Stimulated activated CD8-positive, alpha-beta memory T cell treated with anti-CD3 and anti-CD28 coated beads, Interleukin-15, amount 100 ng/mL, for 1 hour (primary cell): ENCODE data around the gene MADCAM1.

Source experiments
- DNase-seq: peaks from one replicate; pipeline ENCODE4 v3.0.0-alpha.2; 2020; ENCODE audit warnings: low read depth

MADCAM1 gene

DNA sequence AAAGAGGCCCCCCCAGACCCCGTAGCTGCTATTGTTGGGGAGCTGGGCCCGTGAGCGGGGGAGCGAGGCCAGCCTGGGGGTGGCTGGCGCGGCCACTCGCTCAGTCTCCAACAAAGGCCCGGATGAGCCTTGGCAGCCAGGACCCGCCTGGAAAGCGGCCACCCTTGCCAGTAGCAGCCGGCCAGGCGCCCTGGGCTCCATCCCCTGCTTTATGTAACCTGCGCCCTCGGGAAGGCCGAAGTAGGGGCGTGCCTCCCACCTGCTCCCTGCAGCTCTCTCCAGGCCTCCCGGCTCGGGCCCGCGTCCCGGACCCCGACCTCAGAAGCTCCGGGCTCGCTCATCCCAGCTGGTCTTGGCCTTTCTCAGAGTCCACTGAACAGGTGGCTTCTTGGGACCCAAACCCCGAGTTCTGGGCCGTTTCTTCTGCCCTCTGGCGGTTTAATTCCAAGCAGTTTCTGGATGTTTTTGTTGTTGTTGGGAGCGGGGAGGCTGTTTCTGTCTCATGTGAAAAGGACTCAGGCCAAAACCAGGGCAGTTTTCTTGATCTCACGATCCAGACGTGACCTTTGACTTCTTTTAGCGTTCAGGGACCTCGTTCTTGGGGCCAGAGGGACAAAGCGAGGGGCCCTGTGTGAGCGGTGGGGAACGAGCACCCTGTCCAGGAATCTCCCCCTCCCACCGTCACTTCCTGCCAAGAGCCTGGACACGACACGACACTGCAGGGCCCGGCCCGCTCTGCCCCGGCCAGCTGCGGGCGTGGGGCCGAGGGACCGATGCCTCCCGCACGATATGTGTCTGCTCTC is 36.5 kb downstream of the MADCAM1 start:
- DNase-seq = no peak

DNA sequence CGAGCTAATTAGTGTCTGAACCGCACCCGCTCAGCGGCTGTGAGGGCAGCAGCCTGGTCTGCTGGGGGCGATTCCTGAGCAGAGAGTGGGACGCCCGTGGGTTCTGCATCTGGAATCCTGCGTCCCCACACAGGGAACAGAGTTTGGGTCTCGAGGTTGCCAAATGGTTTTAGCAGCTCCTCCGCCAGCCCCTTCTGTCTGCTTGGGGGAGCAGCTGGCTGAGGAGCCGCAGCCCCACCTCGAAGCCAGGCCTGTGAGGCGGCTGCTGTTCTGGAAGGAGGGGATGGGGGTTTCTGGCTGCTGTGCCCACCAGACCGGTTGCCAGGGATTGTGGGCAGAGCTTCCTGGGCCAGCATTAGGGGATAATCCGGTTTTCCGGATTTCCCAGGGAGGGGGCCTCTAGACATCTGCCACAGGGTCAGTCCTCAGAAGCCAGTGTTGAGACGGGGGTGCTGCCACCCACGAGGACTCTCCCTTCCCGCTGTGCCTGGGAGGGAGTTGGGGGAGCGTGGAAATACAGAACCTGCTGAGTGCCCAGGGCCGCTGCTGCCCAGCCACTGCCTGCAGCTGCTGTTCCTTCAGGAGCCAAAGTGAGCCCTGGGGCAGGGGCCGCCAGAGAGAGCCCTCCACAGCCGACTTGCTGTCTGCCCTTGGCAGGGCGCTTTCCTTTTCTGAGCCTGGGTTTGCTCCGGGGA is 37.2 kb downstream of the MADCAM1 start:
- no peak for DNase-seq

DNA sequence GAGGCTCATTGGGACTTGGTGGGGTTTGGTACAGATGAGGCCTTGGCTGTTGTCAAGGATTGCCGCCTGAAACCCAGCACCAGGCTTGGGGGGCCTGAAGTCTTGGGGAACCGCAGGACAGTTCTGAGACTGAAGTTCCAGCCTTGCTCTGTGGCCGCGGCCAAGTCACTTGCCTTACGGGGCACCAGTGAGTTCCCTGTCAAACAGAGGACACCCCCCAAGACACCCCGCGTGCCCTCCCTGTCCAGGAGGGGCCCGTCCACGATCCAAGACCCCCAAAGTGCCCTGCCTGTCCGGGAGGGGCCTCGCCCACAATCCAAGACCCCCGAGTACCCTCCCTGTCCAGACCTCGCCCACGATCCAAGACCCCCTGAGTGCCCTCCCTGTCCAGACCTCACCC is 37.8 kb downstream of the MADCAM1 start:
- no peak for DNase-seq

DNA sequence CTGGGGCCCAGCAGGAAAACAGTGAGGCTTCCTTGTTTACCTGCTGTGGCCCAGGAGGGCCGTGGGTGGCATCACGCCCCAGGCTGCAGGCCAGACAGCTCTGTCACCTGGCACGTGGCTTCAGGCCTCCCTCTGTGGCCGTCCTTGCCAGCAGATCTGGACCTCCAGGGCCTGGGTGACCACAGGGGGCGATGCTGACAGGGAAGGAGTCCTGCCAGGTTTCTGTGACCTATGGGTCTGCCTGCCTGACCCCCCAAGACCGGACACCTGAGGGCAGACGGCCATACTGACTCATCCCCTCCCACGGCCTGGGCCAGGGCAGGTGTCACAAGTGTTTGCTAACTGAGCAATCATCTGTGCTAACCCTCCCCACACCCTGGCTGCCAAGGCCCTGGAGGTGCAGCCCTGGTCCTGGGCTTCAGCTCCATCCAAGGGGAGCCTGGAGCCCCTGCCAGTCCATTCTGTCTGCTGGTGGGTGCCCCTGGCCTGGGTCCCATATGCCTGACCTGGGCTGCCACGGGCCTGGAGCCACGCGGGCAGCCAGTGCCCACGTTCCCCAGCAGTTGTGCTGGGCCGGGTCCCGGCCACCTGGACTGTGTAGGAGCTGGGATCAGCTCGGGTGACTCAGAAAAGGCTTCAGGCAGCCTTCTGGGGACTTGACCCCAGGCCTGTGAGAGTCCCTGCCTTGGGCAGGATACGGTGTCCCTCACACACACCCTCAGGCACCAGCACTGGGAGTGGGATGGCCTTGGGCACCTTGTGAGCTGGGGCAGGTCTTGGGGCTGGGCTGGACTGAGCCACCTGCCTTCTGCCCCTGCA is 38.9 kb downstream of the MADCAM1 start:
- DNase-seq = no peak

DNA sequence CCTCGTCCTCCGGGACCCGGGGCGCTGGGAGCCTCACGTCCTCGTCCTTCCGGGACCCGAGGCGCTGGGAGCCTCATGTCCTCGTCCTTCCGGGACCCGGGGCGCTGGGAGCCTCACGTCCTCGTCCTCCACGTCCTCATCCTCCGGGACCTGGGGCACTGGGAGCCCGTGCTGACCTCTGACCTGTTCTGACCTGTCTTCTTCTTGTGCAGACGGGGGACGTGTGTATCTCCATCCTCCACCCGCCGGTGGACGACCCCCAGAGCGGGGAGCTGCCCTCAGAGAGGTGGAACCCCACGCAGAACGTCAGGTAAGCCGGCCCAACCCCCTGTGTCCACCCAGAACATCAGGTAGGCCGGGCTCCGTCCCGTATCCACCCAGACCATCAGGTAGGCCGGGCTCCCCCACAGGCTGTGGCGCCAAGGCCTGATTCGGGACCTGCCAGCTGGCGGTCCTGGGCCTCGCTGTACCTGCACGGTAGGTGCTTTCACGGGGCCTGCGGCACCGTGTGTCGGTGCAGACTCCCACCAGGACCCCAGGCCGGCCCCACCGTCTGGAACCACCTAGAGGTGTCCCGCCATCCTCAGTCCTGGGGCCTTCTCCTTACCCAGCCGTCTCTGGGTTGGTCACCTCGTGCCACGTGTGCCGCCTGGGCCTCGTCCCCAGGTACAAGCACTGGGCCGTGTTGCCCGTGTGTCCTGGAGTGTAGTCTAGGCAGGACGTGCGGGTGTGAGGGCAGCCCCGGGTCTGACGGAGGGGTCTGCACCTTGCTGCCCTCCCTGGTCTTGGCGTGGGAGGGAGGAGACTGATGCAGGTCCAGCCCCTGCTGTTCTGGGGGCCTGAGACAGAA is 40.0 kb downstream of the MADCAM1 start:
- DNase-seq = no peak

DNA sequence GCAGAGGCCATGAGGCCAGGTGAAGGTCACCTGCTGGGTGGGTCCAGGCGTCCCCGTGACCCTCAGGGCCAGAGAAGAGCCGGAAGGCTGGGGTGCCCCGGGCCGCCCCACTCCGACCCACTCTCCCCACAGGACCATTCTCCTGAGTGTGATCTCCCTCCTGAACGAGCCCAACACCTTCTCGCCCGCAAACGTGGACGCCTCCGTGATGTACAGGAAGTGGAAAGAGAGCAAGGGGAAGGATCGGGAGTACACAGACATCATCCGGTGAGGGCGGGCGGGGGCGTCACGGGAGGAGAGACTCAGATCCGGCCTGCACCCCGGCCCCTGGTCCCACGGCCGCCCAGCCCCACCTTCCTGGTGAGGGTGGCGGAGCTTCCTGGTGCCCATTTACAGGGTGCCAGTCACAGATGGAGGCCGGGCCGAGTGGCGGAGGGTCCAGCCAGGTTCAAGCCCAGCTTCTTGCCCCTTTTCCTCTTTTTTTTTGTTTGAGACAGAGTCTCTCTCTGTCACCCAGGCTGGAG is 40.7 kb downstream of the MADCAM1 start:
- DNase-seq = no peak

DNA sequence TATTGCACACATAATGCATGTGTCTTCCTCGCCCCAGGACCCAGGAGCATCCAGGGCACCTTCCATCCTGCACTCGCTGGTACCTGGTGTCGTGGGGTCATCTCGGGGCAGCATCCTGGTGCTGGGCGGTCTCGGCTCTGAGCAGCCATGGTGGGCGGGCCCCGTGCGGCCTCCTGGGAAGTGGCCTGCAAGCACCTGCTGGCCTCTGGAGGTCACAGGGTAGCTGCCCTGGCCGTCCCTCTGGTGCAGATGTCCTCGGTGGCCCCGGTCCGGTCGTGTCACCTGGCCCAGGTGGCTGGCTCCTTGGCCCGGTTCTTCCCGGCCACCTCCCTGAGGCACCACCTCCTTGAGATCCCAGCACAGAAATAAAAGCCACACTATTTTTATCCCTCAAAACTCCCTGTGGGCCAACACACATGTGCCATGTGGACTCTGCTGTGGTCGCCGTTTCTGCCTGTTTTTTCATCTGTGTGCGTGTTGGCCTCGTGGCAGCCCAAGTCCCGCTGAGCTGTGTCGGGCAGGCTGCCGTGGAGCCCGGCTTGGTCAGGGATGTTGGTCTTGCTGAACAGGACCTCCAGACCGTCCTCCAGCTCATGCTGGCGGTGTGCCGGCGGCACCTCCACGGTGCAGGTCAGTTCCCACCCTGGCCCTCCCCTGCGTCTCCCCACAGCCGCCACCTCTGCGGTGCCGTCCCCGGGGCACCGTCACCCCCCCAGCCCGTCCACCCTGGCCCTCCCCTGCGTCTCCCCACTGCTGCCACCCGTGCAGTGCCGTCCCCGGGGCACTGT is 42.5 kb downstream of the MADCAM1 start:
- no peak for DNase-seq

DNA sequence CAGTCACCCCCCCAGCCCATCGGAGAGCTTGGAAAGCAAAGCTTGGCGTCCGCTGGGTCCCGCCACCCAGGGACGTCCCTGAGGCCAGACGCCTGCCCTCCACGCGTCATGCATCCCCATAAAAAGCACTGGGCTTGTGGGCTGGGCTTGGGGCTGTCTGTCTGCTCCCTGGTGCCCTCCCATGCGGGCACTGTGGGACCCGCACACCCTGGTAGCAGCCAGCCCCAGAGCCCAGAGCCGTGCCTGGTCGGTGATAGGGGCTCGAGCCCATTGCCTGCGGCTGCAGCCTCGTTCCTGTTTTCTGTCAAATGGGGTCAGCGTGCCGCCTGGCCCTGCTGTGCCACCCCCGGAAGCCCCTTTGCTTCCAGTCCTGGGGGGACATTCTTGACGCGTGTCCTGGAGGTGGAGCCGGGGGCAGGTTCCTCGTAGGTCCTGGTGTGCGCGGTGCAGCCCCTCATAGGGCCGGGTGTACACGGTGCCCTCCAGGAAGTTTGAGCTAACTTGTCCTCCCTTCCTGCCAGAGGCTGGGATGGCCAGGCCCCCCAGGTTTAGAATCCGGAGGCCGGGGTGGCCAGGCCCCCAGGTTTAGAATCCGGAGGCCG is 43.2 kb downstream of the MADCAM1 start:
- no peak for DNase-seq

DNA sequence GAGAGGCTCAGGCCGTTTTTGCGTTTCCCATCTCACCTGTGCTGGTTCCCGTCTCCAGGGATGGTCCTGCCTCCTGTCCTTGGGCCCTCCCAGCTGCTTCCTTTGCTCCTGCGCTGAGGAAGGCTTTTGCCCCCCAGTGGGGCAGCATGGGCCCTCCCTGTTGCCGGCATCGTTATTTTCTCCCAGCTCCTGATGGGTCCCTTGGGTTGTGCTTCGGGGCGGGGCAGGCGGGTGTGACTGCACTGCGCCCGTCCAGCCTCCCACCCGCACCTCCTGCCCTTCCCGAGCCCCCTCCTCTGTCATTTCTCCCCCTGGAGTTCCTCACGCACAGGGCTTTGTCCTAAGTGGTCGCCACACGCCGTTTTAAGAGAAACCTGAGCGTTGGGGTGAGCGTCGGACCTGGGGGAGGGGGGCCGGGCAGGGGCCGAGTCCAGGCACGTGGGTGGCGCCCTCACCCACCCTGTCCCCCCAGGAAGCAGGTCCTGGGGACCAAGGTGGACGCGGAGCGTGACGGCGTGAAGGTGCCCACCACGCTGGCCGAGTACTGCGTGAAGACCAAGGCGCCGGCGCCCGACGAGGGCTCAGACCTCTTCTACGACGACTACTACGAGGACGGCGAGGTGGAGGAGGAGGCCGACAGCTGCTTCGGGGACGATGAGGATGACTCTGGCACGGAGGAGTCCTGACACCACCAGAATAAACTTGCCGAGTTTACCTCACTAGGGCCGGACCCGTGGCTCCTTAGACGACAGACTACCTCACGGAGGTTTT is 44.8 kb downstream of the MADCAM1 start:
- no peak for DNase-seq

DNA sequence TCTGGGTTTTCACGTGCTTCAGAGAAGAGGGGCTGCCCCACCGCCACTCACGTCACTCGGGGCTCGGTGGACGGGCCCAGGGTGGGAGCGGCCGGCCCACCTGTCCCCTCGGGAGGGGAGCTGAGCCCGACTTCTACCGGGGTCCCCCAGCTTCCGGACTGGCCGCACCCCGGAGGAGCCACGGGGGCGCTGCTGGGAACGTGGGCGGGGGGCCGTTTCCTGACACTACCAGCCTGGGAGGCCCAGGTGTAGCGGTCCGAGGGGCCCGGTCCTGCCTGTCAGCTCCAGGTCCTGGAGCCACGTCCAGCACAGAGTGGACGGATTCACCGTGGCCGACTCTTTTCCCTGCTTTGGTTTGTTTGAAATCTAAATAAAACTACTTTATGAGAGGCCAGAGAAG is 45.4 kb downstream of the MADCAM1 start:
- no peak for DNase-seq

DNA sequence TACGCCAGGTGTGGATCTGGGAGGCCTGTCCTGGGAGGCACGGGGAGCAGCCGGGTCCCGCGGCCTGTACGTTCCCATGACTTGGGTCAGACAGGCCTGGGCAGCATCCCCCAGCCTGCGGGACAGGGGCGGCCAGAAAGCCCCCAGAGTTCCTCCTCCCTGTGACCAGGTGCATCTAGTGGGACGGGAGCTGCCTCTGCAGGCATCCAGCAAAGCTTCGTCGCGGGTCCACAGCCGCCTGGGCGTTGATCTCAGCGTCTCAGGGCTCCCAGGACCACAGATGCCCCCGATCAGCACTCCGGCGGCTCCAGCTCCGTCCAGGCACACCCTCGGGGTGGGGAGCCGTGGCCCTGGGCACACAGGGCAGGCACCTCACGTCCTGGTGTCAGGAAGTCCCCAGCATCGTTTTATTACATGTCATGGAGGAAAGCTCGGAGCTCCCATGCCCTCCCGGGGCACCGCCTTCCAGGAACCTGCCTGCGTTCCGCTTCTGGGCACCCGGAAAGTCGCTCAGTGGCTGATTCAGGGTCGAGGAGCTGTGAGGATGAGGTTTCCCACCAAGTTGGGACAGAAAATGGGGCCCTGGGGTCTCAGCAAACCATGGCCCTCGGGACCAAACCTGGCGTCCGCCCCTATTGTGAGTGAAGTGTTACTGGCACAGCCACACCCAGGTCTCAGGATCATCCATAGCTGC is 46.0 kb downstream of the MADCAM1 start:
- DNase-seq = no peak

DNA sequence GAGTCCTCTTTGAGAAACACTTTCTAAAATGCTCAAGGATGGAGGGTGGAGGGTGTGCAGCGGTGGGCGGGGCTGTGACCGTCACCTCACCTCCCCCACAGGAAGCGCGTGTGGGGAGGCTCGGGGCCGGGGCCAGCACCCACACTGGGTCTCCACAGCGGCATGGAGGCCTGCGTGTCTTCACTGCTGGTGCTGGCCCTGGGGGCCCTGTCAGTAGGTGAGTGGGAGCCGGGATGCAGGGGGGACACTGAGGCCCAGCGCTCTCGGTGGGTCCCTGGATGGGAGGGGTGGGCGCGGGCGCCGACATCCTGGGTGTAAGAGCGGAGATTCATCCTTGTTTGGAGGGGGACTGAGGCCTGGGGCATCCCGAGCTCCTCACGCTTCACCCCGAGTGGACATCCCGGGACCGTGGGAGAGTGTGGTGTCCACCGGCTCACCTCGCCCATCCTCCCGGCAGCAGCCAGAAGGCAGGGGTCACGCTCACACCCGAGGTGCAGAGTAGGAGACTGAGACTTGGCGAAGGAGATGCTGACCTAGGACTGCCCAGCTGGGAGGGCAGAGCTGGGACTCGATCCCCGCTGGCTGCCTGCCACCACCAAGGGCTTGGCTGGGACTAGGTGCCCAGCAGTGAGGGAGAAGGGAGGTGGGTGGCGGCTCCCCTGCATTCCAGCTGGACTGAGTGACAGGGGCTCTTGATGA is 47.8 kb downstream of the MADCAM1 start, which contains the start of gene GZMM:
TSS of gene GZMM (plus strand) at position 144 of the 699 bp plus-strand sequence. CDS start at position 163, 19 bp downstream.
- peak; percentile 48 for DNase-seq

DNA sequence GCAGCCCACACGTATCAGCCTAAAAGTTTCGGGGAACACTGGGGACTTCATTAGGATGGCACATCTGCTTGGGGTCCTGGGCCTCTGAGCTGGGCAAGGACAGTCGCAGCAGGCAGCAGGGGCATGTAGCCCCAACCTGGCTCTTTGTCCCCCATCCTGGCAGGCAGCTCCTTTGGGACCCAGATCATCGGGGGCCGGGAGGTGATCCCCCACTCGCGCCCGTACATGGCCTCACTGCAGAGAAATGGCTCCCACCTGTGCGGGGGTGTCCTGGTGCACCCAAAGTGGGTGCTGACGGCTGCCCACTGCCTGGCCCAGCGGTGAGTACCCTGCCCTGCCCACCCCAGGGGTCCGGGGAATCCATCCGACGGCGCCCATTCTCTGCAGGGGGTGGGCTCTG is 50.8 kb downstream of the MADCAM1 start:
- no peak for DNase-seq

DNA sequence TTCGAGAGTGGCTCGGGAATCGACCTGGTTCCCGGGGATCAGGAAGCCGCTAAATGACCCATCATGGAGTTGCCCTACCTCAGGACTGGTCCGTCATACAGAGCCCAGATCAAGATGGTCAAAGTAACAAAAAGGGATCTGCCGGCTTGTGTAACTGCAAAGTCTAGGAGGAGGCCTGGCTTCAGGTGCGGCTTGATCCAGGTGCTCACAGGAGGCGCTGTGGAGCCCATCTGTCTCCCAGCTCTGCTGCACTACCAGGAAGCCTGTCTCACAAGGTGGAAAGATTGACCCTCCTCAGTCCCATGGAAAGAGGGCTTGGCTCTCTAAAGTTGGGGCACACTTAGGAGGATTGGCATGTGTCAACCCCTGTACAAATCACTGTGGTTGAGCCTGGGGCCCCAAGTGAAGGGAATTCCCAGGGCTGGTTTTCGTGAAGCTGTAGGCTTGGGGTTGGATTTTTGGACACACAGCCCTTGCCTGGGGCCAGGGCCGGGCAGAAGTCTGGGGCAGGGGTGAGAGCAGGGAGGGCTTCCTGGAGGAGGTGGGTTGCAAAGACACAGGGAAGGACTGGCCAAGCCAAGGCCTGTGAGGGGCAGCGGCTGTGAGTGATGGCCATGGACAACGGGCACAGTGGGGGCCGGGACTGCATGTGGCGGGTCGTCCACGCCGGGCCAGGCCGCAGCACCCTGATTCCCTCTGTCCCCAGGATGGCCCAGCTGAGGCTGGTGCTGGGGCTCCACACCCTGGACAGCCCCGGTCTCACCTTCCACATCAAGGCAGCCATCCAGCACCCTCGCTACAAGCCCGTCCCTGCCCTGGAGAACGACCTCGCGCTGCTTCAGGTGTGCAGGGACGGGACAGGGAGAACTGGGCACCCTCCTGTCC is 51.8 kb downstream of the MADCAM1 start:
- no peak for DNase-seq

DNA sequence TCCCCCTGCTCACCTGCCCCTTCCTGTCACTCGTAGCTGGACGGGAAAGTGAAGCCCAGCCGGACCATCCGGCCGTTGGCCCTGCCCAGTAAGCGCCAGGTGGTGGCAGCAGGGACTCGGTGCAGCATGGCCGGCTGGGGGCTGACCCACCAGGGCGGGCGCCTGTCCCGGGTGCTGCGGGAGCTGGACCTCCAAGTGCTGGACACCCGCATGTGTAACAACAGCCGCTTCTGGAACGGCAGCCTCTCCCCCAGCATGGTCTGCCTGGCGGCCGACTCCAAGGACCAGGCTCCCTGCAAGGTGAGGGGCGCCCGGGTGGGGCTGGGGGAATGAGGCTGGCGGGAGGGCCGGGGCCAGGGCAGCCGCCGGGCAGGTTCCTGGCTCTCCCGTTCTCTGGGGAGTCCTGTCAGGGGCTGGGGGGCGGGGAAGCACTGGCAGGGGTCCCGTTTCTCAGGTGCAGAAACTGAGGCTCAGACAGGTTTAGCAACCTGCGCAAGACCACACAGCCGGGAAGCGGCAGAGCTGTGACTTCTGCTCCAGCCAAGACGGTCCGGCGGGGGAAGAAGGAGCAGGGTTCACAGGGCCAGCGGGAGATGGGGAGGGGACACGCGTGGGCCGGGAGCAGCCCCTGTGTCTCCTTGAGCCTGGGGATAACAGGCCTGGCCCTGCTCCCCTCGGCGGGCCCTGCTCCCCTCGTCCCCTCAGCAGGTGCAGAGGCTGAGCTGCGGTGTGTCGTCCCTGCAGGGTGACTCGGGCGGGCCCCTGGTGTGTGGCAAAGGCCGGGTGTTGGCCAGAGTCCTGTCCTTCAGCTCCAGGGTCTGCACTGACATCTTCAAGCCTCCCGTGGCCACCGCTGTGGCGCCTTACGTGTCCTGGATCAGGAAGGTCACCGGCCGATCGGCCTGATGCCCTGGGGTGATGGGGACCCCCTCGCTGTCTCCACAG is 52.9 kb downstream of the MADCAM1 start:
- no peak for DNase-seq

DNA sequence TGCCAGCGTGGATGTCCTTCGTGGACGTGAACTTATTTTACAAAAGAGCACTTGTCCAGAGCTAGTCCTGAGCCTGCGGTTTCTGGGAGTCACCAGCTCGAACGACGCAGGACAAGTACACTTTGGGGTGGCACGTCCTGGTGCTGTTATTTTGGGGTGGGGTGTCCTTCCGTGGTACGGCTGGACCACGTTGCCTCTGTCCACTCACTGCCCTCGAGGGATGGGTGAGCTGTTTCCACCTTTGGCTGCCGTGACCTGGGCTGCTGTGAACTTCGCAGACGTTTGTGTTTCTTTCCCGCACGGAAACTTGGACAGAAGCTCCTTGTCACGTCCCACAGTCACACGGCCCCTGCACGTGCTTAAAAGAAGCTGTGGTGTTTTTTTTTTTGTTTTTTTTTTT is 58.5 kb downstream of the MADCAM1 start:
- DNase-seq = no peak
